Measurements from ENCODE around the gene FAM117A. TPM values are rescaled to one million over a fixed set of nuclear protein-coding genes. Genes with fewer than 3 reads are reported as not detected.
"Not testable (repeated sequence)": the region's sequence is repeated elsewhere in the genome, so short reads cannot be mapped to it uniquely, and the experiment has no call there.

Gene FAM117A
- total RNA-seq, 2 experiments from 2014 or later: 14.1 to 15.4 TPM

DNA sequence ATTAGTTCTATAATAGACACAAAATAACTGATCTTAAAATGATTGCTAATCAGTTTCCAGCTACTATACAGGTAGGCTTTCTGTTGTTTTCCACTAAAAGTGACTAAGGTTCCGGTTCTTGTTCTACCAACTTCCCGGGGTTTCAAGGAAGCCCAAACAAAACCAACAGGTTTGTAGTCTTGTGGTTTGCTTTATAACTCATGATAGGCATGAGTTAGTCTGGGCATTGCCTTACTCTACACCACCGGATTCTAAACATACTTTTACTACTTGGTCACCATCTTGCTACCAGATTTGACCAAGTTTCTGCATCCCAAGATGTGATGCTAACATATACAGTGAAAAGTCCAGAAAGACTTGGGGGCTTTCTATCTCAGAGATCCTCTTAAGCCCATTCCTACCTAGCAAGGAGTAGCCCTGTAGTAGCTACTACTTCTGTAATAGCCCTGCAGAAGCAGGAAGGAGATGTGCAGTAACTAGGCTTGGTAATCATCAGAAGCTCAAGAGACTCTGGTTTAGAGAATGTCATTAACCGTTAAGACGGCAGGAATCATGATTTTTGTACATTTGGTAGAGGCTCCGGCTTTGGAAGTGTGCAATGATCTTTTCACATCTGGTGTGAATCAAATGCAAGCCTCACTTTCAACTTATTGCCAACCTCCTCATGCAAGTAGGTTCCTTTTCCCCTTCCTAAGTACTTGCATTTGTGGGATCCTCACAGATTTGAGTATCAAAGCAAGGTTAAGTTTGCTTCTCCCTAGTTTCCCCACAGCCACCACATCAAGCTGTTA is 1.6 kb downstream of the FAM117A start:
- H3K36me3 Mint-ChIP-seq (ENCODE audit: low read depth): peaks cover 5% of the 10 kb centered on the region
- peak overlapping the region; percentile 89 for H3K4me3 Mint-ChIP-seq
- H3K27me3 Mint-ChIP-seq: no peaks in the 10 kb centered on the region
- intact Hi-C loops (cut with DNase I, micrococcal nuclease): no loop called here
- ChIA-PET CTCF (interaction anchor here (0.7 to 4.6 kb wide), 11 partner anchors 10 to 331 kb away, joined by 3 to 37 read pairs (median 4); partner anchors contain the start of genes KAT7 and SLC35B1), POLR2A (interaction anchor here (0.9 to 3.1 kb wide), 5 partner anchors 13 to 54 kb away, joined by 3 to 28 read pairs (median 17); partner anchors contain the start of genes KAT7 and SLC35B1)
- H3K9me3 Mint-ChIP-seq (ENCODE audit: low read depth): no peaks in the 10 kb centered on the region
- peak overlapping the region; percentile 88 for H3K27ac Mint-ChIP-seq
- ATAC-seq (no peak), DNase-seq (no peak)
- peaks cover 63% of the 10 kb centered on the region for H3K4me1 Mint-ChIP-seq

GRCh38 chr17:49760932-49761558 is 2.9 kb downstream of the FAM117A start:
- ChIA-PET POLR2A (no interaction called here), CTCF (interaction anchor here (0.7 to 4.6 kb wide), 9 partner anchors 9 to 437 kb away, joined by 3 to 37 read pairs (median 4); partner anchors contain the start of gene SLC35B1)
- no peaks in the 10 kb centered on the region for H3K27me3 Mint-ChIP-seq
- peak overlapping the region; percentile 76 for H3K27ac Mint-ChIP-seq
- H3K9me3 Mint-ChIP-seq (ENCODE audit: low read depth): no peaks in the 10 kb centered on the region
- intact Hi-C loops (cut with DNase I, micrococcal nuclease): no loop called here
- no peak for DNase-seq
- H3K36me3 Mint-ChIP-seq (ENCODE audit: low read depth): peaks cover 5% of the 10 kb centered on the region
- H3K4me1 Mint-ChIP-seq: peaks cover 74% of the 10 kb centered on the region
- ATAC-seq: no peak
- H3K4me3 Mint-ChIP-seq: peak overlapping the region; percentile 21

DNA sequence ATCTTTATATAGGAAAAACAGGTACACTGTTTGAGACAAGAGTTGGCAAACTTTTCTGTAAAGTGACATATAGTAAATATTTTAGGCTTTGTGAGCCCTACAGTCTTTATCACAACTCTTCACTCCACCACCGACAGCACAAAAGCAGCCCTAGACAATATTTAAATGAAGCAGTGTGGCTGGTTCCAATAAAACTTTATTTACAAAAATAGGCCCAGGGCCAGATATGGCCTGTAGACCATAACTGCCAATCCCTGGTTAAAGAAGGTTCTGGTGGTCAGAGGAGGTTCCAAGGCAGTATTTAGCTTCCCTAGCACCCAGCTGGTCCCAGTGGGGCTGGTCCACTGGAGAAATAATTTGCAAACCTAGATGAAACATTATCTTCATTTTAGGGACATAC is 3.6 kb downstream of the FAM117A start:
- CTCF ChIA-PET: interaction anchor here (0.7 to 2.1 kb wide), 5 partner anchors 8 to 238 kb away, joined by 3 to 5 read pairs (median 4); no protein-coding TSS in a partner anchor
- no peak overlapping the region for H3K4me3 Mint-ChIP-seq
- peaks cover 5% of the 10 kb centered on the region for H3K36me3 Mint-ChIP-seq (ENCODE audit: low read depth)
- H3K27ac Mint-ChIP-seq: peak overlapping the region; percentile 76
- intact Hi-C loops (cut with DNase I, micrococcal nuclease): no loop called here
- H3K9me3 Mint-ChIP-seq (ENCODE audit: low read depth): no peaks in the 10 kb centered on the region
- no peak for DNase-seq
- ATAC-seq: no peak
- peaks cover 80% of the 10 kb centered on the region for H3K4me1 Mint-ChIP-seq
- no peaks in the 10 kb centered on the region for H3K27me3 Mint-ChIP-seq
- POLR2A ChIA-PET: no interaction called here

DNA sequence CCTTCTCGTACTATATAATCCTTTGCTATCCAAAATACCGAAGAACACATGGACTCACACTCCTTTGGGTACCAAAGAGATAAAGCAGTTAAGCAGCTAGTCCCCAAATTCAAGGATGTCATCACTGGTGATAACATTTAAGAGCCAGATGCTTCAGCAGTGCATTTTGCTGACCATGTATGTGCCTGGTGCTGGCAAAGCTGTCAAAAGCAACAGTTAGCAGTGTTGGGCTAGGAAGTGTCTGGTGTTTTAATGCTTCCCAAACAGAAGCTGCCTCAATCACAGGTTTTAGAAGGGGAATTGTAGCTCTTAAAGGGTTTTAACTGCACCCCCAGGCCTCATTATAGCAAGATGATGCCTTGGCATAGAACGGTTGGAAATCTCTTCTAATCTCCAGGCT is 4.7 kb downstream of the FAM117A start:
- Mint-ChIP-seq H3K27ac (peak overlapping the region; percentile 48), H3K27me3 (no peaks in the 10 kb centered on the region), H3K4me1 (peaks cover 79% of the 10 kb centered on the region), H3K9me3 (ENCODE audit: low read depth) (no peaks in the 10 kb centered on the region), H3K4me3 (no peak overlapping the region), H3K36me3 (ENCODE audit: low read depth) (peaks cover 5% of the 10 kb centered on the region)
- no peak for DNase-seq
- ATAC-seq: no peak
- ChIA-PET CTCF (interaction anchor here (0.6 to 2.1 kb wide), 7 partner anchors 9 to 202 kb away, joined by 3 to 5 read pairs (median 4); no protein-coding TSS in a partner anchor), POLR2A (interaction anchor here (1.2 kb wide), 1 partner anchor 10 kb away, joined by 3 read pairs; no protein-coding TSS in a partner anchor)
- intact Hi-C loops (cut with DNase I, micrococcal nuclease): no loop called here

GRCh38 chr17:49758464-49759010 is 5.4 kb downstream of the FAM117A start:
- ATAC-seq; H3K27me3 Mint-ChIP-seq; H3K36me3 Mint-ChIP-seq (ENCODE audit: low read depth); H3K9me3 Mint-ChIP-seq (ENCODE audit: low read depth); H3K4me3 Mint-ChIP-seq; intact Hi-C loops (cut with DNase I, micrococcal nuclease); DNase-seq: not testable (repeated sequence)
- ChIA-PET POLR2A (interaction anchor here (0.7 to 1.2 kb wide), 2 partner anchors 10 to 20 kb away, joined by 3 to 4 read pairs; no protein-coding TSS in a partner anchor), CTCF (interaction anchor here (0.6 to 2.1 kb wide), 10 partner anchors 8 to 202 kb away, joined by 3 to 7 read pairs (median 4); no protein-coding TSS in a partner anchor)
- Mint-ChIP-seq H3K4me1 (peaks cover 84% of the 10 kb centered on the region), H3K27ac (peak overlapping the region; percentile 26)

- CTCF ChIA-PET: interaction anchor here (0.7 to 3.2 kb wide), 11 partner anchors 9 to 186 kb away, joined by 3 to 11 read pairs (median 4); partner anchors contain the start of gene SLC35B1
- POLR2A ChIA-PET: interaction anchor here (0.9 to 1.3 kb wide), 2 partner anchors 9 to 15 kb away, joined by 3 read pairs; no protein-coding TSS in a partner anchor
- H3K27me3 Mint-ChIP-seq: no peaks in the 10 kb centered on the region
- peaks cover 5% of the 10 kb centered on the region for H3K36me3 Mint-ChIP-seq (ENCODE audit: low read depth)
- intact Hi-C loops (cut with DNase I, micrococcal nuclease): no loop called here
- no peak overlapping the region for H3K4me3 Mint-ChIP-seq
- H3K9me3 Mint-ChIP-seq (ENCODE audit: low read depth): no peaks in the 10 kb centered on the region
- peaks cover 87% of the 10 kb centered on the region for H3K4me1 Mint-ChIP-seq
- DNase-seq: no peak
- peak overlapping the region; percentile 52 for H3K27ac Mint-ChIP-seq
- no peak for ATAC-seq
Measured at GRCh38 chr17:49757151-49757777, 6.7 kb downstream of the FAM117A start.

DNA sequence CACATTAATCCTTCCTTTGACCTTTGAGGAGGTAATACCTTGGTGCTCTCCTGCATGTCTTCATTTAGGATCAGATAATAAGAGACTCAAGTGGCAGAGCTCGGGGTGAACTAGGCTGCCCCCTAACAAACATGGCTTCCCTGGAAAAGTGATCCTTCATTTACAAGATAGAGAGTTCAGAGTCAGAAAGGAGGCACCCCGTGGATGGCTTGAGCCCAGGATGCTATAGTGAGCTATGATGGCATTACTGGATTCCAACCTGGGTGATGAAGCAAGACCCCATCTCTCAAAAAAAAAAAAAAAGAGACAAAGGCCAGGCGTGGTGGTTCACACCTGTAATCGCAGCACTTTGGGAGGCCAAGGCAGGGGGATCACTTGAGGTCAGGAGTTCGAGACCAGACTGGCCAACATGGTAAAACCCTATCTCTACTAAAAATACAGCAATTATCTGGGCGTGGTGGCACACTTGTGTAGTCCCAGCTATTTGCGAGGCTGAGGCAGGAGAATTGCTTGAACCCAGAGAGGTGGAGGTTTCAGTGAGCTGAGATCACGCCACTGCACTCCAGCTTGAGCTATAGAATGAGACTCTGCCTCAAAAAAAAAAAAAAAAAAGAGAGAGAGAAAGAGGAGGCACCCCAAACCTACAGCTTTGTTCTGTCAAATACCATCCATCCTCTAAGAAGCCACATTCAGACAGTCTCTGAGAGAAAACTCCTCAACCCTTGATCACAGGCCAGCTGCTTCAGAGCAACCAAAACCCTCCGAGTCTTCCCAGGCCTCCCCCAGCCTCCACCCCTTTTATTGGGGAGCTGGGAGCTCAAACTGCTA is 7.4 kb downstream of the FAM117A start:
- intact Hi-C loops (cut with DNase I, micrococcal nuclease): no loop called here

DNA sequence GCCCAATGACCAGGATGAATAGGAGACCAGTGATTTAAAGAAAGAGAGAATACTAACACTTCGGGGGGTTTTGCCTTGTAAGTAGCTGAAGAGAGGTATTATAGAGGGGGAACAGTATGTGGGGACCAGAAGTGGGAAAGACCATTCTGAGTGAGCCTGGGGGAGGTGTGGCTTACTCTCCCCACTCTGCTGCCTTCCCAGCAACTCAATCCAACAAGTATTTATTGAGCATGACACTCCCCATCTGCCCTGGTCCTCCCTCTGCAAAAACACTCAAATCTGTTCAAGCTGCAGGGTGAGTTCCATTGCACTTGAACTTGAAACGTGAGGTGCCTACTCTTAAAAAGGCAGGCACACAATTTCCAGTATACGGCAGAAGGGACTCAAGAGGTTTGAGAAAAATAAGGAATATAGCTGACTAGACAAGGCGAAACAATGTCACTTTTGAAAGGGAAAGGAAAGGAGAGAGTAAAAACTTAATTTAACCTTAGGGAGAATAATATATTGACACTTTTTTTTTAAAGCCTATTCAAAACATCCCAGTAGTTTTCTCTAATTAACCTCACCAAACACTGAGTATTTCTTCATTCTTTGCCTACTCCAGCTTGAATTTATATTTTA is 8.2 kb downstream of the FAM117A start:
- Mint-ChIP-seq H3K4me1 (peaks cover 76% of the 10 kb centered on the region), H3K27ac (peak overlapping the region; percentile 61), H3K4me3 (no peak overlapping the region), H3K9me3 (ENCODE audit: low read depth) (no peaks in the 10 kb centered on the region), H3K36me3 (ENCODE audit: low read depth) (peaks cover 5% of the 10 kb centered on the region), H3K27me3 (no peaks in the 10 kb centered on the region)
- DNase-seq: no peak
- no peak for ATAC-seq
- ChIA-PET CTCF (interaction anchor here (0.7 to 3.2 kb wide), 5 partner anchors 8 to 47 kb away, joined by 3 to 11 read pairs (median 6); partner anchors contain the start of gene FAM117A), POLR2A (interaction anchor here (1.5 kb wide), 1 partner anchor 9 kb away, joined by 4 read pairs; no protein-coding TSS in a partner anchor)
- intact Hi-C loops (cut with DNase I, micrococcal nuclease): no loop called here

More for the DNA sequence above, 7.4 kb downstream of the FAM117A start:
- no peak for DNase-seq
- H3K4me1 Mint-ChIP-seq: peaks cover 82% of the 10 kb centered on the region
- peaks cover 5% of the 10 kb centered on the region for H3K36me3 Mint-ChIP-seq (ENCODE audit: low read depth)
- peak overlapping the region; percentile 61 for H3K27ac Mint-ChIP-seq
- H3K4me3 Mint-ChIP-seq: no peak overlapping the region
- CTCF ChIA-PET: interaction anchor here (0.7 to 3.2 kb wide), 8 partner anchors 9 to 185 kb away, joined by 3 to 11 read pairs (median 4); partner anchors contain the start of gene SLC35B1
- POLR2A ChIA-PET: interaction anchor here (0.9 to 1.3 kb wide), 2 partner anchors 8 to 15 kb away, joined by 3 read pairs; no protein-coding TSS in a partner anchor
- no peaks in the 10 kb centered on the region for H3K27me3 Mint-ChIP-seq
- ATAC-seq: no peak
- H3K9me3 Mint-ChIP-seq (ENCODE audit: low read depth): no peaks in the 10 kb centered on the region

DNA sequence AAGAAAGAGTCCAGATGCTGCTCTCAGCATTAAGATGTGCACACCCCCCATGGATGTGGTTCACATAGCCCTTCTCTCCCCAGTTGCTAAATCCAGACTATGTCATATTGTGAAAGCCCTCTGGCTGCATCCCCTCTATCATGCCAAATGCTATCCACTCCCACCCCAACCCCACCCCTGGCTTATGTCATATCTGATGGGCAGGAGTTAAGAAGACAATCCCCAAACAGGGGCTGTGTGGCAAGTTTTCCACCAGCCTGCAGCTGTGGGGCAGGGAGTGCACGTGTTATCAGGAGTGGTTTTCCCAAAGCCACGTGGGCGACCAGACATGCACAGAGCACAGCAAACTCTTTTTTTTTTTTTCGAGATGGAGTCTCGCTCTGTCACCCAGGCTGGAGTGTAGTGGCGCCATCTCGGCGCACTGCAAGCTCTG is 10.0 kb downstream of the FAM117A start:
- Mint-ChIP-seq H3K9me3 (ENCODE audit: low read depth) (no peaks in the 10 kb centered on the region), H3K36me3 (ENCODE audit: low read depth) (peaks cover 8% of the 10 kb centered on the region), H3K4me1 (peaks cover 74% of the 10 kb centered on the region), H3K4me3 (no peak overlapping the region), H3K27me3 (no peaks in the 10 kb centered on the region), H3K27ac (no peak overlapping the region)
- DNase-seq (no peak), ATAC-seq (no peak)
- ChIA-PET POLR2A (interaction anchor here (1.5 kb wide), 1 partner anchor 10 kb away, joined by 4 read pairs; no protein-coding TSS in a partner anchor), CTCF (interaction anchor here (0.6 to 3.2 kb wide), 4 partner anchors 10 to 251 kb away, joined by 3 to 11 read pairs (median 5); partner anchors contain the start of gene FAM117A)
- intact Hi-C loops (cut with DNase I, micrococcal nuclease): no loop called here
